ENCODE results near the gene SCN2A.

The SCN2A gene

GRCh38 chr2:165410276-165410675 is 171.1 kb downstream of the SCN2A start:
- in situ Hi-C loops (cut with HindIII; ENCODE audit: low sequenced_read_pairs), result no loop called here

- in situ Hi-C loops (cut with HindIII; ENCODE audit: low sequenced_read_pairs), result no loop called here
These were observed 175.0 kb downstream of the SCN2A start for GRCh38 chr2:165414187-165414586.

- in situ Hi-C loops (cut with HindIII; ENCODE audit: low sequenced_read_pairs), result no loop called here
These were observed 177.8 kb downstream of the SCN2A start for GRCh38 chr2:165417009-165417408.

GRCh38 chr2:165420231-165420630 is 181.0 kb downstream of the SCN2A start:
- in situ Hi-C loops (cut with HindIII; ENCODE audit: low sequenced_read_pairs), result no loop called here

GRCh38 chr2:165423081-165423480 is 183.9 kb downstream of the SCN2A start:
- in situ Hi-C loops (cut with HindIII; ENCODE audit: low sequenced_read_pairs), result no loop called here

- in situ Hi-C loops (cut with HindIII; ENCODE audit: low sequenced_read_pairs), result no loop called here
These were observed 186.3 kb downstream of the SCN2A start for GRCh38 chr2:165425556-165425955.

- in situ Hi-C loops (cut with HindIII; ENCODE audit: low sequenced_read_pairs), result no loop called here
These were observed 188.5 kb downstream of the SCN2A start for GRCh38 chr2:165427686-165428085.

- in situ Hi-C loops (cut with HindIII; ENCODE audit: low sequenced_read_pairs), result no loop called here
These were observed 189.7 kb downstream of the SCN2A start for GRCh38 chr2:165428926-165429325.

GRCh38 chr2:165431014-165431413 is 191.8 kb downstream of the SCN2A start:
- in situ Hi-C loops (cut with HindIII; ENCODE audit: low sequenced_read_pairs), result no loop called here

GRCh38 chr2:165432234-165432966 is 193.2 kb downstream of the SCN2A start:
- in situ Hi-C loops (cut with HindIII; ENCODE audit: low sequenced_read_pairs), result no loop called here

GRCh38 chr2:165434865-165435496 is 195.8 kb downstream of the SCN2A start:
- in situ Hi-C loops (cut with HindIII; ENCODE audit: low sequenced_read_pairs), result no loop called here

- in situ Hi-C loops (cut with HindIII; ENCODE audit: low sequenced_read_pairs), result no loop called here
These were observed 196.4 kb downstream of the SCN2A start for GRCh38 chr2:165435611-165436010.

GRCh38 chr2:165436559-165436958 is 197.3 kb downstream of the SCN2A start:
- in situ Hi-C loops (cut with HindIII; ENCODE audit: low sequenced_read_pairs), result no loop called here

GRCh38 chr2:165440367-165440766 is 201.2 kb downstream of the SCN2A start:
- in situ Hi-C loops (cut with HindIII; ENCODE audit: low sequenced_read_pairs), result no loop called here

Data from endothelial cell of hepatic sinusoid (primary cell).